ENCODE results near the gene S100PBP. TPM values are rescaled to one million over a fixed set of nuclear protein-coding genes. Genes with fewer than 3 reads are reported as not detected.
A peak's percentile ranks its signal among the peaks of the same experiment; 100 is the strongest.

The S100PBP gene
- total RNA-seq, 1 donor from 2014 or later = 40.1 TPM

DNA sequence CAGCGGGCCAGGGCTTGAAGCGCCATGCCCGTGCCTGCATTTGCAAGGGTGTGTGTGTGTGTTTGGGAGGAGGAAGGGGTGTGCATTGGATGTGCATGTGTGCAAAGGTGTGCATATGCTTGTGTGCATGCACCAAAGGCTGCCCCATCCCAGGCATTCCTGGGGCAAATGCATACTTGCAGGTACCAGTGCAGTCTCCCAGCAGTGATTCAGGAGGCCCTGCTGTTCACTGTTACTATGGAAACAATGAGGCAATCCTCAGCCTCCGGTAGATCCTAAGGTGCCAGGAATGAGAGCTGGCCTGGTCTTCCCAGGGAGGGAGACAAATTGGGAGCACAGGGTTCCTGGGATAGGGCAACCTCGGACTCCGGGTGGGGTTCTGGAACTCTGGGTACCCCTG, 60.7 kb downstream of the S100PBP start:
- Mint-ChIP-seq H3K4me3 (ENCODE audit: unreplicated experiment) (no peak overlapping the region), H3K36me3 (ENCODE audit: unreplicated experiment) (no peaks in the 10 kb centered on the region)
- no peak for DNase-seq

DNA sequence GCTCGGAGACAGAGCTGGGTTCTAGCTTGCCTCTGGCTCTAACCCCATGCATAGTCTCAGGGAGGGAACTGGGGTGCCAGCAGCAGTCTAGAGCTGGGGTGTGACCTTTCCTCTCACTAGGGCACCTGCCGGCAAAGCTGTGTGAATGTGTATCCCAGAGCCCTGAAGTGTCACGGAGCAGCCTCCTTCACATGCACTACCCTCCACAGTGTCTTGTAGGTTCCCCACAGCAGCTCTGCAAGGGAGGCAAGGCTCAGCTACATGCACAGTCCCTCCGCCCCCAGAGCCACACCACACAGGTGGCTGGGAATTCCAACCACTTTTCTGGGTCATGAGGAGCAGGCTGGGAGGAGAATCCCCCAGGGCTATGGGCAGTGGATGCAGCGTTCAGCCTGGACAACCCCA, 61.2 kb downstream of the S100PBP start:
- peaks cover 9% of the 10 kb centered on the region for H3K9me3 Mint-ChIP-seq (ENCODE audit: unreplicated experiment)
- no peak for DNase-seq
- no peak overlapping the region for H3K27ac Mint-ChIP-seq (ENCODE audit: unreplicated experiment)
- no peaks in the 10 kb centered on the region for H3K36me3 Mint-ChIP-seq (ENCODE audit: unreplicated experiment)
- TF ChIP-seq, protein P1, sequence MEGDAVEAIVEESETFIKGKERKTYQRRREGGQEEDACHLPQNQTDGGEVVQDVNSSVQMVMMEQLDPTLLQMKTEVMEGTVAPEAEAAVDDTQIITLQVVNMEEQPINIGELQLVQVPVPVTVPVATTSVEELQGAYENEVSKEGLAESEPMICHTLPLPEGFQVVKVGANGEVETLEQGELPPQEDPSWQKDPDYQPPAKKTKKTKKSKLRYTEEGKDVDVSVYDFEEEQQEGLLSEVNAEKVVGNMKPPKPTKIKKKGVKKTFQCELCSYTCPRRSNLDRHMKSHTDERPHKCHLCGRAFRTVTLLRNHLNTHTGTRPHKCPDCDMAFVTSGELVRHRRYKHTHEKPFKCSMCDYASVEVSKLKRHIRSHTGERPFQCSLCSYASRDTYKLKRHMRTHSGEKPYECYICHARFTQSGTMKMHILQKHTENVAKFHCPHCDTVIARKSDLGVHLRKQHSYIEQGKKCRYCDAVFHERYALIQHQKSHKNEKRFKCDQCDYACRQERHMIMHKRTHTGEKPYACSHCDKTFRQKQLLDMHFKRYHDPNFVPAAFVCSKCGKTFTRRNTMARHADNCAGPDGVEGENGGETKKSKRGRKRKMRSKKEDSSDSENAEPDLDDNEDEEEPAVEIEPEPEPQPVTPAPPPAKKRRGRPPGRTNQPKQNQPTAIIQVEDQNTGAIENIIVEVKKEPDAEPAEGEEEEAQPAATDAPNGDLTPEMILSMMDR (IDR thresholded peaks at IDR 0.05; ENCODE audit: partially characterized antibody, unreplicated experiment) = no peak
- H3K27me3 Mint-ChIP-seq (ENCODE audit: unreplicated experiment) = peaks cover 5% of the 10 kb centered on the region
- peaks cover 41% of the 10 kb centered on the region for H3K4me1 Mint-ChIP-seq (ENCODE audit: low read depth, unreplicated experiment)
- H3K4me3 Mint-ChIP-seq (ENCODE audit: unreplicated experiment) = no peak overlapping the region

More for the DNA sequence above, 60.7 kb downstream of the S100PBP start:
- H3K27ac Mint-ChIP-seq (ENCODE audit: unreplicated experiment) = no peak overlapping the region
- TF ChIP-seq, protein P1 (IDR thresholded peaks at IDR 0.05; ENCODE audit: partially characterized antibody, unreplicated experiment) = no peak
- peaks cover 38% of the 10 kb centered on the region for H3K4me1 Mint-ChIP-seq (ENCODE audit: low read depth, unreplicated experiment)
- H3K9me3 Mint-ChIP-seq (ENCODE audit: unreplicated experiment) = peaks cover 7% of the 10 kb centered on the region
- peaks cover 5% of the 10 kb centered on the region for H3K27me3 Mint-ChIP-seq (ENCODE audit: unreplicated experiment)

DNA sequence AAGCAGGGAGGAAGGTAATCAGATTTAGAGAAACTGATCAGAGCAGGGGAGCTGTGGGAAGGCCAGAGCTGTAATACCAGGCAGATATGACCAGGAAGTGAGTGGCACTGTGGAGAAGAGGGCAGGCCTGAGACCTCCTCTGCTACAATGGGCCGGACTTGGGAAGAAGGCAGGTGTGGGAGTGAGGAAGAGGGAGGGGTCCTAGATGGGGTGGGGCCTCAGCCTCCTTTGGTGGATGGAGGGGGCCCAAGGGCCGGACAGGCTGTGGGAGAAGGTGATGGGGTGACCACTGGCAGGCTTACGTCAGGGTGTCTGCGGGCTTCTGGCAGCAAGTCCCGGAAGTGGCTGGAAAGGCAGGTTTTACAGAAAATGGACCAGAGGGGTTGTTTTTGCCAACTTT, 63.8 kb downstream of the S100PBP start:
- Mint-ChIP-seq H3K4me1 (ENCODE audit: low read depth, unreplicated experiment) (peaks cover 39% of the 10 kb centered on the region), H3K36me3 (ENCODE audit: unreplicated experiment) (no peaks in the 10 kb centered on the region), H3K4me3 (ENCODE audit: unreplicated experiment) (peak overlapping the region; percentile 64), H3K27ac (ENCODE audit: unreplicated experiment) (peak overlapping the region; percentile 93), H3K27me3 (ENCODE audit: unreplicated experiment) (peaks cover 7% of the 10 kb centered on the region), H3K9me3 (ENCODE audit: unreplicated experiment) (peaks cover 9% of the 10 kb centered on the region)
- DNase-seq = no peak
- TF ChIP-seq, protein P1 (IDR thresholded peaks at IDR 0.05; ENCODE audit: partially characterized antibody, unreplicated experiment) = no peak

DNA sequence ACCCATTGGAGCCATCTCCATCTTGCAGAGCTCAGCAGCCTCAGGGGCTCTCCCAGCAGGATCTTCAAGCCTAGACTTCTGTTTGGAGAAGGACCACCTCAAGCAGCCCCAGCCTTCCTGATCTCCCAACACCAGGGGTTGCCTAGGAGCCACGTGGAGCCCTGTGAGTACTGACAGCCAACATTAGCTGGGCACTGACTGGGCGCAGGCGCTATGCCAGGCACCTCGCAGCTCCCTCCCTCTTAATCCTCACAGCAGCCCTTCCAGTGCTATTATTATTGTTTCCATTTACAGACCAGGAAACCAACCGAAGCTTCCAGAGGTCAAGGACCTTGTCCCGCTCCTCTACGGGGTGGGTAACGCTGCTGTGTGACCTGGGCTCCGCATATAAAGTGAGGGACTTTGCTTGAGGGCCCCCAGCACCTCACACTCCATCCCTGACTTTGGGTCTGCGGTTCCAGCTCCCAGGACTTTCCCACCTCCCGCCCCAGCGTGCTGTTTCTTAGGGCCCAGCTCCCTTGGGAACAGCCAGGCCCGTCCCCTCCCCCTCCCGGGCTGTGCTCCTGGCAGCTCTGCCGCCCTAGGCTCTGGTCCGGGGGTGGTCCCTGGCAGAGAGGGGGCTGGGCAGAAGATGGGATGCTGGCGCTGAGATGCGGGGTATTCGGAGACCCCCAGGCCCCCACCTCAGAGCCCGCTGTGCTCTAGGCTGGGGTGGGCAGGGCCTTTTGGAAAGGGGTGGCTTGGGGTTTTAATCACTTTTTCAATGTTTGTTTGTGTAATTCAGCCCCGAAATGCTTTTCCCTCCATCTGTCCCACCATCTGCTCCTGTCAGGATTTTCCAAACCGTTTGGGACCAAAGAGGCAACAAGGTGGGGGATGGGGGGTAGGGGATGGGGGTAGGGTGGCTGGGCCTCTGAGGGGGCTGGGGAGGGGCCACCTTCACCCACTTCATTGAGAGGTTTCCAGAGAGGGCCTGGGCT, 64.7 kb downstream of the S100PBP start:
- Mint-ChIP-seq H3K27me3 (ENCODE audit: unreplicated experiment) (peaks cover 7% of the 10 kb centered on the region), H3K9me3 (ENCODE audit: unreplicated experiment) (peaks cover 10% of the 10 kb centered on the region)
- TF ChIP-seq, protein P1 (IDR thresholded peaks at IDR 0.05; ENCODE audit: partially characterized antibody, unreplicated experiment) = no peak

More for the DNA sequence above, 64.7 kb downstream of the S100PBP start:
- Mint-ChIP-seq H3K27ac (ENCODE audit: unreplicated experiment) (peak overlapping the region; percentile 93), H3K4me1 (ENCODE audit: low read depth, unreplicated experiment) (peaks cover 38% of the 10 kb centered on the region), H3K4me3 (ENCODE audit: unreplicated experiment) (peak overlapping the region; percentile 52), H3K36me3 (ENCODE audit: unreplicated experiment) (no peaks in the 10 kb centered on the region)
- DNase-seq = peak; percentile 77

All from glutamatergic neuron (in vitro differentiated cells).